Peyer's patch (tissue), 4 donors: ENCODE measurements around the gene RMDN2.

Experiments
- POLR2A ChIP-seq, 2 donors: fragments of 450-650 bp; IDR thresholded peaks; one replicate each; pipeline ENCODE4 v1.5.1; 2017; ENCODE audit warnings: antibody characterized with exemption in 2 of 2, mild to moderate bottlenecking in 2 of 2, moderate library complexity in 2 of 2
- TF ChIP-seq, protein P1 (sequence below), 6 experiments: fragments of 450-650 bp in 4 of 6; fragments of 200-600 bp in 2 of 6; sonication (generic) in 1 of 6; IDR thresholded peaks; one replicate each; pipeline ENCODE4 v1.5.1; 2017 to 2019; ENCODE audit warnings: antibody characterized with exemption in 6 of 6, mild to moderate bottlenecking in 3 of 6, moderate library complexity in 1 of 6

GRCh38 chr2:38021589-38021988, 96.5 kb downstream of the RMDN2 start:
- TF ChIP-seq, protein P1, sequence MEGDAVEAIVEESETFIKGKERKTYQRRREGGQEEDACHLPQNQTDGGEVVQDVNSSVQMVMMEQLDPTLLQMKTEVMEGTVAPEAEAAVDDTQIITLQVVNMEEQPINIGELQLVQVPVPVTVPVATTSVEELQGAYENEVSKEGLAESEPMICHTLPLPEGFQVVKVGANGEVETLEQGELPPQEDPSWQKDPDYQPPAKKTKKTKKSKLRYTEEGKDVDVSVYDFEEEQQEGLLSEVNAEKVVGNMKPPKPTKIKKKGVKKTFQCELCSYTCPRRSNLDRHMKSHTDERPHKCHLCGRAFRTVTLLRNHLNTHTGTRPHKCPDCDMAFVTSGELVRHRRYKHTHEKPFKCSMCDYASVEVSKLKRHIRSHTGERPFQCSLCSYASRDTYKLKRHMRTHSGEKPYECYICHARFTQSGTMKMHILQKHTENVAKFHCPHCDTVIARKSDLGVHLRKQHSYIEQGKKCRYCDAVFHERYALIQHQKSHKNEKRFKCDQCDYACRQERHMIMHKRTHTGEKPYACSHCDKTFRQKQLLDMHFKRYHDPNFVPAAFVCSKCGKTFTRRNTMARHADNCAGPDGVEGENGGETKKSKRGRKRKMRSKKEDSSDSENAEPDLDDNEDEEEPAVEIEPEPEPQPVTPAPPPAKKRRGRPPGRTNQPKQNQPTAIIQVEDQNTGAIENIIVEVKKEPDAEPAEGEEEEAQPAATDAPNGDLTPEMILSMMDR (IDR thresholded peaks at IDR 0.05) = no peak
- TF ChIP-seq POLR2A (IDR thresholded peaks at IDR 0.05) = no peak
